AG10803 (cell line): ENCODE data around the gene ZNF324.
"Not testable (repeated sequence)": the region's sequence is repeated elsewhere in the genome, so short reads cannot be mapped to it uniquely, and the experiment has no call there.

Experiments
- DNase-seq: peaks from one replicate; pipeline ENCODE4 v3.0.0; 2010; ENCODE audit warnings: low read depth
- H3K4me3 ChIP-seq: 2 replicates; pipeline ENCODE4 v1.5.1; 2011; ENCODE audit warnings: mild to moderate bottlenecking, low read length, control low read depth
- TF ChIP-seq, protein P1 (sequence below): conservative IDR thresholded peaks from 2 replicates; pipeline ENCODE4 v1.5.1; 2011; ENCODE audit warnings: mild to moderate bottlenecking, low read length, control low read depth, inconsistent platforms

The ZNF324 gene

DNA sequence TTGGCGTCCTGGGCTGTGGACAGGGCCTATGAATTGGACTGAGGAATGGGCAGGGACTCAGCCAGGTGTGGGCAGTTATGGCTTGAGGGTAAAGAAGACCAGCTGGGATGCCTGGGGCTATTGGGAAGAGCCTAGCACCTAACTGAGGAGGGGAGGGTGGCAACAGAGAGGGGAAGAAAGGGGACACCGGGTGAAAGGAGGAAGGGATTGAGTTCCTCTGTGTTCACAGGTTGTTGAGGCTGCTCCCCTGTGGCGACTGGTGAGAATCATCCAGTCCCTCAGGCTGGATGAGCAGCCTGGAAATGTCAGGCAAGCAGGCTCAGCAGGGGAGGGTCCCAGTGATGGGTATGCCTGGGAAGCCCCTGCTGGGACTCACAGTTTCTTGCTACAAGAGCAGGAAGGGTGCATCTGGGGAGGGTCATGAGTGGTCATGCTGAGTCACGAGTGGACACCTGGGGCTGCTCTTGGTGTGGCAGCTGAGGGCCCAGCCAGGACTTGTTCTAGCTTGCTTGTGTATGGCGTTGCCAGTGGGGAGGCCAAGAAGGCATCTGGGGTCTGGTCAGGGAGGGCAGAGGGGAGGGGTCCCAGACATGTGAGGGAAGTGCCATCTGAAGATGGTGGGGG lies 1.4 kb downstream of the ZNF324 start:
- no peak for DNase-seq
- TF ChIP-seq, protein P1, sequence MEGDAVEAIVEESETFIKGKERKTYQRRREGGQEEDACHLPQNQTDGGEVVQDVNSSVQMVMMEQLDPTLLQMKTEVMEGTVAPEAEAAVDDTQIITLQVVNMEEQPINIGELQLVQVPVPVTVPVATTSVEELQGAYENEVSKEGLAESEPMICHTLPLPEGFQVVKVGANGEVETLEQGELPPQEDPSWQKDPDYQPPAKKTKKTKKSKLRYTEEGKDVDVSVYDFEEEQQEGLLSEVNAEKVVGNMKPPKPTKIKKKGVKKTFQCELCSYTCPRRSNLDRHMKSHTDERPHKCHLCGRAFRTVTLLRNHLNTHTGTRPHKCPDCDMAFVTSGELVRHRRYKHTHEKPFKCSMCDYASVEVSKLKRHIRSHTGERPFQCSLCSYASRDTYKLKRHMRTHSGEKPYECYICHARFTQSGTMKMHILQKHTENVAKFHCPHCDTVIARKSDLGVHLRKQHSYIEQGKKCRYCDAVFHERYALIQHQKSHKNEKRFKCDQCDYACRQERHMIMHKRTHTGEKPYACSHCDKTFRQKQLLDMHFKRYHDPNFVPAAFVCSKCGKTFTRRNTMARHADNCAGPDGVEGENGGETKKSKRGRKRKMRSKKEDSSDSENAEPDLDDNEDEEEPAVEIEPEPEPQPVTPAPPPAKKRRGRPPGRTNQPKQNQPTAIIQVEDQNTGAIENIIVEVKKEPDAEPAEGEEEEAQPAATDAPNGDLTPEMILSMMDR = no peak
- peak overlapping the region; percentile 20 for H3K4me3 ChIP-seq

DNA sequence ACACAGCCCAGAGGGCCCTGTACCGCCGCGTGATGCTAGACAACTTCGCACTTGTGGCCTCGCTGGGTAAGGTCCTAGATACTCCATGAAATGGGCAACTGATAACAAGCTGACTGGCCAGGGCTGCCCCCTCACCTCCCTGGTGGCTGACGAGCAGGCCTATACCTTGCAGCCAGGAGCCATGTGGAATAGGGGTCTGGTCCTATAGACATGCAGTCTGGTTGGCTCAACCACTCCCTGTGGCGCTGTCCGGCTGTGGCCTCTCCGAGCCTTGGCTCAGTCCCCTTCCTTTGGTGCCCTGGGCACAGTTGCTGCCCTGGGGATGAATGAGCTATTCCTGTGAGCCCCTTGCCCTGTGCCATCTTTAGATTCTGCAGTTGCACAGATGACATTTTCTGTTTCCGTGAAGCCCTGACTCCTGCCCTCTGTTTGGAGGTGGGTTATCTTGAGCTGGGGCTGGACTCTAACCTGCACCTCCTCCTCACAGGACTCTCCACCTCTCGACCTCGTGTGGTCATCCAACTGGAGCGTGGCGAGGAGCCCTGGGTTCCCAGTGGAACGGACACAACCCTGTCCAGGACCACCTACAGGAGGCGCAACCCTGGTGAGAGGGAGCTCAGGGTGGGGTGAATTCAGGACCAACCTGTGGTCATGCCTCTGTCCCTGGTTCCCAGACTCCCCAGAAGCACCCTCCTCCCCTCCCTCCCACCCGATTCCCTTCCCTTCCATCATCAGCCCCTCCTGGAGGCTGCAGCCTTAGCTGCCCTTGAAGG lies 2.5 kb downstream of the ZNF324 start:
- TF ChIP-seq, protein P1 = no peak
- no peak for DNase-seq
- no peak overlapping the region for H3K4me3 ChIP-seq

DNA sequence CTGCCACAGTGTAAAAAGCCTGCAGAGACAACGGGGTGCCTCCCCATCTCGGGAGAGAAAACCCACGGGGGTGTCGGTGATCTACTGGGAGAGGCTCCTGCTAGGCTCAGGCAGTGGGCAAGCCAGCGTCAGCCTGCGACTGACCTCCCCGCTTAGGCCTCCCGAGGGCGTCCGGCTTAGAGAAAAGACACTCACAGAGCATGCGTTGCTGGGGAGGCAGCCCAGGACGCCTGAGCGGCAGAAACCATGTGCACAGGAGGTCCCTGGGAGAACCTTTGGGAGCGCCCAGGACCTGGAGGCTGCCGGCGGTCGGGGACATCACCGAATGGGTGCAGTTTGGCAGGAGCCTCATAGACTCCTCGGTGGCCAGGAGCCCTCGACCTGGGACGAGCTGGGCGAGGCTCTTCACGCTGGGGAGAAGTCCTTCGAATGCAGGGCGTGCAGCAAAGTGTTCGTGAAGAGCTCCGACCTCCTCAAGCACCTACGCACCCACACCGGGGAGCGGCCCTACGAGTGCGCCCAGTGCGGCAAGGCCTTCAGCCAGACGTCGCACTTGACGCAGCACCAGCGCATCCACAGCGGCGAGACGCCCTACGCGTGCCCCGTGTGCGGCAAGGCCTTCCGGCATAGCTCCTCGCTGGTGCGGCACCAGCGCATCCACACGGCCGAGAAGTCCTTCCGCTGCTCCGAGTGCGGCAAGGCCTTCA lies 4.1 kb downstream of the ZNF324 start:
- DNase-seq, H3K4me3 ChIP-seq: not testable (repeated sequence)

DNA sequence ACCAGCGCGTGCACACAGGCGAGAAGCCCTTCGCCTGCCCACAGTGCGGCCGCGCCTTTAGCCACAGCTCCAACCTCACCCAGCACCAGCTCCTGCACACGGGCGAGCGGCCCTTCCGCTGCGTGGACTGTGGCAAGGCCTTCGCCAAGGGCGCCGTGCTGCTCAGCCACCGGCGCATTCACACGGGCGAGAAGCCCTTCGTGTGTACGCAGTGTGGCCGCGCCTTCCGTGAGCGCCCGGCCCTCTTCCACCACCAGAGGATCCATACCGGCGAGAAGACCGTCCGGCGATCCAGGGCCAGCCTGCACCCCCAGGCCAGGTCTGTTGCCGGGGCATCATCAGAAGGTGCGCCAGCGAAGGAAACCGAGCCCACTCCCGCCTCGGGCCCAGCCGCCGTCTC lies 4.9 kb downstream of the ZNF324 start:
- DNase-seq = no peak
- H3K4me3 ChIP-seq = no peak overlapping the region
- TF ChIP-seq, protein P1 = no peak

DNA sequence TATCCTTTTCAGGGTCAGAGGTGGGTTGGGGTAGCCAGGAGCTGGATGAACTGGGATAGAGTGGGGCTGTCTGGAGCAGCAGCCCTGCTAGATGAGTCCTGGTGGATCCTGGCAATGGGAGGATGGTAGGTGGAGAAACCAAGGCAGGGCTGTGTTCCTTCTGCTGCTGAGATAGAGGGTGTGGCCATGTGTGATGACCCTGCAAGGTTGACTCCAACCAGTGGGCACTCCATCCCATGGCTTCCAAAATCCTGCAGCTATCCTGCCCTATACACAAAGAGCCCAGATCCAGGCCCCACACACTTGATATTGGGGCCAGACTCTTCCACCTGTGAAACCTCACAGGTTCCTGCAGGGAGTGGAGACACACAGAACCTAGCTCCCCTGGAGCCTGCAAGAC lies 6.9 kb downstream of the ZNF324 start:
- TF ChIP-seq, protein P1 = no peak
- no peak overlapping the region for H3K4me3 ChIP-seq
- DNase-seq = no peak

DNA sequence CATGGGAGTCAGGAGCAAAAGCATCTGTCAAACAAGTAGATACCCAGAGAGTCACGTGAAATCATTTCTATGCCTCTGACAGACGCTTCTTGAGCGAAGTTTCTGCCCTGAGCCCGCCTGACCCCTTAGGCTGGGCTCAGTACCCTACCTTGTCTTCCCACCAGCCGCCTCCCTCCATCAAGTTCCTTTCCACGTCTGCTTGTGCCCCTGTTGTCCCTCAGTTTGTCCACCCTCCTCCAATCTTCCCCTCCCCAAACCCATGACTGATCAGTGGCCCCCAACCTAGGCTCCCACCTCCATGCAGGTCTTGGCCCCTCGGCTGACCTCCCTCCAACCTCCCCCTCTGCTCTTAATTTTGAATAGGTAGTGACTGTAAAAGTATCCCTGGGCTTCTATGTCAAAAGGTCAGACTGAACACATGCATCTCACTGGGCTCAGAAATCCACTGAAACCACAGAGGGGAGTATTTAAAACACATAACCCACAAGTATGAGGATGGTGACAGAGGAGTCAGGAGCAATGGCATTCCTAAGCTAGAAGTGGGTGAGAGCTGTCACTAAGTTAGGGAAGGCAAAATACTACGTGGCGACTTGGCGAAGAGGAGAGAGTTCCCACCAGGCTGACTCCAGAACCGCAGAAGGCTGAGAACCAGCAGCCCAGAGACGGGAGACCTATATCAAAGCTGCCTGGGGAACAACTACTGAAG lies 7.6 kb downstream of the ZNF324 start:
- TF ChIP-seq, protein P1 = no peak
- H3K4me3 ChIP-seq = no peak overlapping the region
- peak; percentile 86 for DNase-seq

DNA sequence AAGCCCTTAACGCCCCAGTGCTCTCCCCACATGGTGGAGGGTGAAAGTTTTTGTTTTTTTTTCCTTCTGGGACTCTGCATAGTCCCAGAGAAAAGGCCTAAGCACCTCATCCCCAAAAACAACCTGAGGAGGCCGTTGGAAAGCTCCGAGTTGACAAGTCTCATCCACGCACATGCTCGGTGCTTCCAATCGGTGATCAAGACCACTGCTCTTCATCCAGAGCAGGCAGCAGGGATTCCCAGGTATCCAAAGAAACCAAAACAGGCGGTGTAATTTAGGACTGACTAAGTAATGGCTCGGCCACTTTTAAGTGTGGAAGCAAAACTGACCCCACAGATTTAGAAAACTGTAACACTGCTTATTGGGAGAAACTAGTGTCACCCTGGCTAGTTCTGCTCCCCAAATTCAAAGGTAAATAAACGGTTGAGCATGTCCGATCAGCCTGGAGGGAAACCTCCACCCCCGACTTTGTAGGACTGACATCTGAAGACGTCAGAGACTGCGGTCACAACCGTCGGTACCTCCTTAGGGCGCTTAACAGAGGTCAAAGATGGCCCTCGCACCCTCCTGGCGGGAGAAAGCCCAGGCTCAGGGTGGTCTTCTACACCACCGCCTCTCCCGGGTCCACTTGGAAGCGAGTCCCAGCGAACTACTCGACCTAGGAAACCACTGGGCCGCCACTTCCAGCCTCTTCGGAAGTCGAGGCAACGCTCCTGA lies 8.3 kb downstream of the ZNF324 start:
- no peak for DNase-seq
- TF ChIP-seq, protein P1 = no peak
- H3K4me3 ChIP-seq = peak overlapping the region; percentile 75
